B cell (primary cell): ENCODE data around the gene PSD4. TPM values are rescaled to one million over a fixed set of nuclear protein-coding genes. Genes with fewer than 3 reads are reported as not detected.

Source experiments
- ATAC-seq: fragments of 200-7000 bp; cut with Tn5 transposase; one replicate; pipeline ENCODE4 v1.10.0; 2021; ENCODE audit warnings: low read depth, mild to moderate bottlenecking, moderate number of reproducible peaks, moderate library complexity
- CTCF ChIA-PET: fragments of 350-600 bp; sonication (Branson Sonifier 250); formaldehyde crosslinking; loops from one replicate; lab custom pipeline; 2021; ENCODE audit warnings: antibody characterized with exemption, inconsistent platforms; lab: Charles Lee
- POLR2A ChIA-PET: fragments of 350-600 bp; sonication (Branson Sonifier 250); formaldehyde crosslinking; loops from one replicate; lab custom pipeline; 2021; ENCODE audit warnings: antibody characterized with exemption; lab: Charles Lee
- DNase-seq: peaks from one replicate; pipeline ENCODE4 v3.0.0; 2013
- H2AFZ ChIP-seq: 2 replicates; pipeline ENCODE4 v1.6.1; 2012; ENCODE audit warnings: mild to moderate bottlenecking, low read depth, low read length; ENCODE audit not compliant: insufficient read depth, poor library complexity, severe bottlenecking
- H3K27ac ChIP-seq, 2 donors: 1 replicate in 1 of 2; 2 replicates in 1 of 2; pipeline ENCODE4 v1.5.1; 2012 to 2013; ENCODE audit warnings: low read length in 2 of 2, mild to moderate bottlenecking in 2 of 2, moderate library complexity in 1 of 2
- H3K27me3 ChIP-seq, 4 experiments: fragments of 200-600 bp in 1 of 4; sonication (generic) in 1 of 4; replicated peaks in 1 of 4; 1 replicate in 2 of 4; 2 replicates in 2 of 4; pipeline versions ENCODE4 v1.6.1 to v1.7.0; 2013 to 2016; ENCODE audit warnings: low read length in 3 of 4, mild to moderate bottlenecking in 2 of 4, mixed read lengths in 1 of 4, moderate library complexity in 1 of 4; ENCODE audit not compliant: insufficient read depth in 4 of 4, control insufficient read depth in 3 of 4; ENCODE audit errors: control extremely low read depth in 1 of 4
- H3K36me3 ChIP-seq, 2 experiments: replicated peaks in 1 of 2; 1 replicate in 1 of 2; 2 replicates in 1 of 2; pipeline versions ENCODE4 v1.6.1 to v1.7.1; 2013; ENCODE audit warnings: low read length in 1 of 2; ENCODE audit not compliant: insufficient read depth in 2 of 2, control insufficient read depth in 1 of 2; ENCODE audit errors: control extremely low read depth in 1 of 2, extremely low read depth in 1 of 2
- H3K4me1 ChIP-seq, 2 donors: fragments of 200-600 bp in 1 of 2; sonication (generic) in 1 of 2; 1 replicate in 1 of 2; 2 replicates in 1 of 2; pipeline versions ENCODE4 v1.5.1 to v1.6.1; 2013 to 2017; ENCODE audit warnings: low read length in 2 of 2; ENCODE audit not compliant: control insufficient read depth in 2 of 2, insufficient read depth in 2 of 2
- H3K4me2 ChIP-seq: replicated peaks from 2 replicates; pipeline ENCODE3; 2012; ENCODE audit warnings: mild to moderate bottlenecking, low read depth, low read length; ENCODE audit not compliant: poor library complexity, severe bottlenecking
- H3K4me3 ChIP-seq, 5 experiments: fragments of 200-600 bp in 1 of 5; sonication (generic) in 1 of 5; 1 replicate in 3 of 5; 2 replicates in 2 of 5; pipeline versions ENCODE4 v1.5.1 to v1.7.0; 2011 to 2016; ENCODE audit warnings: low read length in 4 of 5, mild to moderate bottlenecking in 4 of 5, low read depth in 2 of 5, control low read depth in 1 of 5, moderate library complexity in 1 of 5; ENCODE audit not compliant: insufficient read depth in 1 of 5; ENCODE audit errors: control extremely low read depth in 1 of 5, extremely low read depth in 1 of 5
- H3K79me2 ChIP-seq: fragments of 200-600 bp; sonication (generic); one replicate; pipeline ENCODE4 v1.6.0; 2016; ENCODE audit warnings: low read length; ENCODE audit not compliant: control insufficient read depth, insufficient read depth
- H3K9ac ChIP-seq: fragments of 200-600 bp; sonication (generic); 2 replicates; pipeline ENCODE4 v1.6.1; 2017; ENCODE audit warnings: mild to moderate bottlenecking, low read length, moderate library complexity
- H3K9me3 ChIP-seq, 3 donors: one replicate each; pipeline versions ENCODE4 v1.6.1 to v1.7.1; 2013; ENCODE audit warnings: low read length in 2 of 3; ENCODE audit not compliant: control insufficient read depth in 2 of 3, insufficient read depth in 1 of 3; ENCODE audit errors: control extremely low read depth in 1 of 3
- H4K20me1 ChIP-seq: 2 replicates; pipeline ENCODE4 v1.6.0; 2012; ENCODE audit warnings: mild to moderate bottlenecking, low read length; ENCODE audit not compliant: insufficient read depth, control insufficient read depth, poor library complexity, severe bottlenecking
- H3K27ac Mint-ChIP-seq: one replicate; pipeline ENCODE4 v1.8.0; 2021; ENCODE audit warnings: mixed read lengths
- H3K27me3 Mint-ChIP-seq: one replicate; pipeline ENCODE4 v1.8.0; 2021; ENCODE audit warnings: mixed read lengths
- H3K4me1 Mint-ChIP-seq: one replicate; pipeline ENCODE4 v1.8.0; 2021; ENCODE audit warnings: mixed read lengths
- H3K4me3 Mint-ChIP-seq: one replicate; pipeline ENCODE4 v1.8.0; 2021; ENCODE audit warnings: mixed read lengths
- H3K9me3 Mint-ChIP-seq: one replicate; pipeline ENCODE4 v1.8.0; 2022; ENCODE audit warnings: mixed read lengths; ENCODE audit not compliant: insufficient read depth
- EZH2 ChIP-seq: IDR thresholded peaks from 2 replicates; pipeline ENCODE4 v1.6.1; 2012; ENCODE audit warnings: borderline replicate concordance, low read depth, mild to moderate bottlenecking, moderate library complexity, low read length; ENCODE audit not compliant: insufficient read depth, poor library complexity, severe bottlenecking
- WGBS: methylation state at CpG from one replicate; pipeline ENCODE4 v1.1.5; 2013; ENCODE audit warnings: missing lambda C conversion rate; ENCODE audit not compliant: insufficient coverage; 5-methylcytosine and 5-hydroxymethylcytosine counted together
- intact Hi-C: fragments of 100-400 bp; cut with micrococcal nuclease; formaldehyde crosslinking; loops from one replicate; pipeline ENCODE4 v1.10.0; 2022
- polyA plus RNA-seq: library from polyadenylated mRNA; depleted of rRNA; stranded (reverse); fragments of >200 nt; gene quantifications from 2 replicates; pipeline ENCODE4 v1.2.3, GENCODE V29; 2012
- total RNA-seq, 2 donors: library from RNA; stranded (reverse); fragments of 120-200 nt in 1 of 2; gene quantifications; 1 replicate in 1 of 2; 2 replicates in 1 of 2; pipeline versions ENCODE4 v1.2.3 to v1.2.4, GENCODE V29; 2013 to 2022
- TF ChIP-seq, protein P1 (sequence below): fragments of 200-600 bp; IDR thresholded peaks from one replicate; pipeline ENCODE4 v1.8.0; 2022; ENCODE audit warnings: antibody characterized with exemption, mild to moderate bottlenecking

PSD4 gene
- total and polyA plus RNA-seq, 2 donors (not counting 1 experiment from before 2014, with no cell fraction given), result 87.1 to 203 TPM

DNA sequence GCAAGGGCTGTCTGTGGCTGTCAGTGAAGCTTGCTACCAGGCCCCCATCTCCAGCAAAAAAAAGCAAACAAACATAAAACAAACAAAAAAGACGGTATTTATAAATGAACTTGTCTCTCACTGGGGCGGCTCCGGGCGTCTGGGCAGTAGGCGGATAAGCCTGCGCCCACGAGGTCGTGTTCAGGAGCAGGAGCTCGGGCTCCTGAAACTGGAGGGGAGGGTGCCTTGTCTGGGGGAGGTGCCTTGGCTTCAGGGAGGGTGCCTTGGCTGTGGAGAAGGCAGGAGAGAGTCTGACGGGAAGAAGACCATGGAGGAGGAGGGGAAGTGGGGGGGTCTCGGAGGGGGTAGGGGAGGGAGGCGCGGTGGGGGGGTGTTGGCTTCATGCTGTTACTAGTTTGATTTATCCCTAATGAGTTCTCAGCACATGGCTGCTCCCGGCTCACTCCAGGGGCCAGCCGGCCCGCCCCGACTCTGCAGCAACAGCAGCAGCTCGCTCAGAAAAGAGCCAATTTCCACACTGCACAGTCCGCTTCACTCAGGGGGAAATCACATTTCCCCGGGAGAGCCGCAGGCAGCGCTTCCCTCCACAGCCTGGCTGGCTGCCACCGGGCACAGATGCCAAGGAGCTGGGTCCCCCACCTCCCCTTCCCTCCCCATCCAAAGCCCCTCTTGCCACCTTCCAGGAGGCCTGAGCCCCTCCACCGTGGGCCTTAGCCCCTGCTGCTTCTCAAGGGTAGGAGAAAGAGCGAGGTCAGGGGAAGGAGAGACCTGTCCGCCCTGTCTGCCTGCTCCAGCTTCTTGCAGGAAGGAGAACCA, 38.7 kb downstream of the PSD4 start:
- H3K4me3 ChIP-seq, result no peak overlapping the region
- intact Hi-C loops, result no loop called here
- H3K4me1 ChIP-seq, result peaks cover 2% of the 10 kb centered on the region in 2 donors
- H3K9ac ChIP-seq, result no peak overlapping the region
- no peak overlapping the region for H3K4me2 ChIP-seq
- H3K27me3 ChIP-seq, result peaks cover 0 to 14% (median 2%) of the 10 kb centered on the region in 4 experiments
- ATAC-seq (no peak), DNase-seq (no peak)
- WGBS, result 31% methylated on average over 24 of the region's 26 CpGs
- no peaks in the 10 kb centered on the region for H3K9me3 Mint-ChIP-seq
- no peak overlapping the region for H3K27ac Mint-ChIP-seq
- H3K9me3 ChIP-seq, result no peaks in the 10 kb centered on the region
- ChIA-PET CTCF (interaction anchor here (0.6 to 1.3 kb wide), 5 partner anchors 9 to 37 kb away, joined by 3 to 5 read pairs (median 3); no protein-coding TSS in a partner anchor), POLR2A (no interaction called here)
- peaks cover 5% of the 10 kb centered on the region for H3K4me1 Mint-ChIP-seq
- H2AFZ ChIP-seq, result no peak overlapping the region
- peaks cover 13% of the 10 kb centered on the region for H3K27me3 Mint-ChIP-seq
- H3K79me2 ChIP-seq, result no peaks in the 10 kb centered on the region
- TF ChIP-seq, protein P1, sequence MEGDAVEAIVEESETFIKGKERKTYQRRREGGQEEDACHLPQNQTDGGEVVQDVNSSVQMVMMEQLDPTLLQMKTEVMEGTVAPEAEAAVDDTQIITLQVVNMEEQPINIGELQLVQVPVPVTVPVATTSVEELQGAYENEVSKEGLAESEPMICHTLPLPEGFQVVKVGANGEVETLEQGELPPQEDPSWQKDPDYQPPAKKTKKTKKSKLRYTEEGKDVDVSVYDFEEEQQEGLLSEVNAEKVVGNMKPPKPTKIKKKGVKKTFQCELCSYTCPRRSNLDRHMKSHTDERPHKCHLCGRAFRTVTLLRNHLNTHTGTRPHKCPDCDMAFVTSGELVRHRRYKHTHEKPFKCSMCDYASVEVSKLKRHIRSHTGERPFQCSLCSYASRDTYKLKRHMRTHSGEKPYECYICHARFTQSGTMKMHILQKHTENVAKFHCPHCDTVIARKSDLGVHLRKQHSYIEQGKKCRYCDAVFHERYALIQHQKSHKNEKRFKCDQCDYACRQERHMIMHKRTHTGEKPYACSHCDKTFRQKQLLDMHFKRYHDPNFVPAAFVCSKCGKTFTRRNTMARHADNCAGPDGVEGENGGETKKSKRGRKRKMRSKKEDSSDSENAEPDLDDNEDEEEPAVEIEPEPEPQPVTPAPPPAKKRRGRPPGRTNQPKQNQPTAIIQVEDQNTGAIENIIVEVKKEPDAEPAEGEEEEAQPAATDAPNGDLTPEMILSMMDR, result no peak
- TF ChIP-seq EZH2, result no peak
- no peaks in the 10 kb centered on the region for H3K36me3 ChIP-seq
- no peak overlapping the region for H3K4me3 Mint-ChIP-seq
- no peak overlapping the region for H3K27ac ChIP-seq
- no peaks in the 10 kb centered on the region for H4K20me1 ChIP-seq
